Measurements from ENCODE around the gene RBM18.
A peak's percentile ranks its signal among the peaks of the same experiment; 100 is the strongest.

The RBM18 gene

DNA sequence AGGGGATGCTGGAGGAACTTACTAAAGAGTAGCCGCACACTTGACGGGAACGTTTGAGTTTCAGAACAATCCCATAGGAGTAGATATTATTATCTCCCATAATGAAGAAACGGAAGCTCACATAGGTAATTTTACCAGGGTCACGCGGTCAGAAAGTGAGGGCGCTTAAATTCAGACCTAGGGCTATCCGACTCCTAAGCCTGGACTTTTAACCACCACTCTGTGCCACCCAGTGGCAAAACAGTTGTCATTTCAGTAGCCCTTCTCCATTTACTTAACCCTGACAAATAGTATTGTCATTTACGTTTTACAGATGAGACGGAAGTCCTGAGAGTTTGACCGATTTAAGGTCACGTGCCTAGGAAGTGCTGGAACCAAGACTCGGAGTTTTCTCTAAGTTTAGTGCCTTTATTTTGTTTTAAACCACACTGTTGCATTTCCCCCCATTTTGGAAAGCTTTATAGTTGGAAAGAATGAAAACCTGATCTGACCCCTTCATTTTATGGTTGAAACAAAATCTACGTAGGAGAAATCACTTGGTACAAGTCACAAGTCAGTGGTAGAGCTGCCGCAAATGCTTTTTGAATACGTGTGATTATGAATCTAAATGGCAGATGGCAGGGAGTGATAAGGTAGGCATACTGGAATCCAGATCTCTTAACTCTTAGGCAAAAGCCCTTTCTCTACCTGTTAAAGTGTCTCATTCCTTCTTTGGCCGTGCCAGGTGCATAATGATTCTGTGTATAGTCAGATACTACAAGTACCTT, 692 bp upstream of the RBM18 start:
- Histone ChIP-seq H4K8ac (ENCODE audit: low read depth, low read length) (peak overlapping the region; percentile 57), H3K56ac (ENCODE audit: low read length) (peak overlapping the region; percentile 92), H3K79me2 (ENCODE audit: control insufficient read depth, insufficient read depth, low read length) (peaks cover 14% of the 10 kb centered on the region), H3K18ac (ENCODE audit: low read length) (no peak overlapping the region), H2BK15ac (replicated peaks; ENCODE audit: low read depth) (no peak overlapping the region), H3K27ac (ENCODE audit: low read depth, low read length) (no peak overlapping the region), H3K27me3 (ENCODE audit: insufficient read depth, low read length, poor library complexity) (no peaks in the 10 kb centered on the region), H3K23ac (ENCODE audit: low read length) (no peak overlapping the region), H3K4me3 (ENCODE audit: low read length) (peak overlapping the region; percentile 93), H2AK5ac (ENCODE audit: low read length) (no peak overlapping the region), H2BK5ac (ENCODE audit: low read length) (no peak overlapping the region), H3K36me3 (ENCODE audit: control insufficient read depth, insufficient read depth, low read length) (peaks cover 1% of the 10 kb centered on the region), H3K9ac (ENCODE audit: low read length) (peak overlapping the region; percentile 82), H2BK120ac (ENCODE audit: low read depth, low read length) (no peak overlapping the region), H3K4me2 (ENCODE audit: low read length) (peak overlapping the region; percentile 57), H3K4ac (ENCODE audit: low read depth, low read length) (no peak overlapping the region), H3K4me1 (ENCODE audit: control insufficient read depth, low read depth, low read length) (peaks cover 4% of the 10 kb centered on the region), H4K5ac (ENCODE audit: low read length) (peak overlapping the region; percentile 23), H3K79me1 (ENCODE audit: low read length) (peaks cover 14% of the 10 kb centered on the region)
- DNase-seq, result peak; percentile 75
- WGBS (ENCODE audit: extremely low coverage, insufficient coverage, low lambda C conversion rate), result no CpG with 5 or more reads among the region's 17 CpGs

DNA sequence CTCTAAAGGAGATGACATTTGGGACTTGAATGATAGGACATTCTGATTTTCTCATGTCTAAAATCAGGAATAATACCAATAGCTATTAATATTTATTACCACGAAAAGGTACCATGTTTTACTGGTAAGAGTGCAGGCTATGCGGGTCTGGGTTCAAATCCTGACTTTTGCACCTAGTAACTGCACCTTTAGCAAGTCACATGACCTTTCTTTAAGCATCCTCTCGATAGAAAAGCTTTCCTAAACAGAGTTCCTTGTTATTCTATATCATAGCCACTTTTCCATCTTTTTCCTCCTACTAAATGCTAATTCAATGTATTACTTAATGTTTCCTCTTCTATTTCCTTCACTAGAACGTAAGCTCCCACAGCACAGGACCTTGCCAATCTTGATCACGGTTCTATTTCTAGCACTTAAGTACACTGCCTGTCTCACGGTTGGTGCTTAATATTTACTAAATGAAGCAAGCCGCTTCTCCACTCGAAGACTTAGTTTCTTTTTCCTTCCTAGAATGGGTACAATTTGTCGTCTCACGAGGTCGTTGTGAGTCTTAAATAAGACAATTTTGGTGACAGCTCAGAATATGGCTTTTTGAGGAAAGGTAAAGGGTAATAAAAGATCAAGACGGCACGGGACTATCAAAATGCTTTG, 816 bp downstream of the RBM18 start:
- peaks cover 14% of the 10 kb centered on the region for H3K79me1 ChIP-seq (ENCODE audit: low read length)
- H3K4me3 ChIP-seq (ENCODE audit: low read length), result peak overlapping the region; percentile 93
- H2AK5ac ChIP-seq (ENCODE audit: low read length), result no peak overlapping the region
- no peak for DNase-seq
- H3K36me3 ChIP-seq (ENCODE audit: control insufficient read depth, insufficient read depth, low read length), result peaks cover 4% of the 10 kb centered on the region
- H4K5ac ChIP-seq (ENCODE audit: low read length), result no peak overlapping the region
- H3K4me2 ChIP-seq (ENCODE audit: low read length), result peak overlapping the region; percentile 88
- H4K8ac ChIP-seq (ENCODE audit: low read depth, low read length), result no peak overlapping the region
- no peak overlapping the region for H3K4ac ChIP-seq (ENCODE audit: low read depth, low read length)
- H3K23ac ChIP-seq (ENCODE audit: low read length), result no peak overlapping the region
- H3K18ac ChIP-seq (ENCODE audit: low read length), result no peak overlapping the region
- H3K27me3 ChIP-seq (ENCODE audit: insufficient read depth, low read length, poor library complexity), result no peaks in the 10 kb centered on the region
- no peak overlapping the region for H3K27ac ChIP-seq (ENCODE audit: low read depth, low read length)
- peaks cover 14% of the 10 kb centered on the region for H3K79me2 ChIP-seq (ENCODE audit: control insufficient read depth, insufficient read depth, low read length)
- H3K4me1 ChIP-seq (ENCODE audit: control insufficient read depth, low read depth, low read length), result peaks cover 4% of the 10 kb centered on the region
- no CpG with 5 or more reads among the region's 13 CpGs for WGBS (ENCODE audit: extremely low coverage, insufficient coverage, low lambda C conversion rate)
- H3K56ac ChIP-seq (ENCODE audit: low read length), result peak overlapping the region; percentile 92
- H3K9ac ChIP-seq (ENCODE audit: low read length), result peak overlapping the region; percentile 82
- no peak overlapping the region for H2BK120ac ChIP-seq (ENCODE audit: low read depth, low read length)
- H2BK15ac ChIP-seq (replicated peaks; ENCODE audit: low read depth), result no peak overlapping the region
- no peak overlapping the region for H2BK5ac ChIP-seq (ENCODE audit: low read length)

DNA sequence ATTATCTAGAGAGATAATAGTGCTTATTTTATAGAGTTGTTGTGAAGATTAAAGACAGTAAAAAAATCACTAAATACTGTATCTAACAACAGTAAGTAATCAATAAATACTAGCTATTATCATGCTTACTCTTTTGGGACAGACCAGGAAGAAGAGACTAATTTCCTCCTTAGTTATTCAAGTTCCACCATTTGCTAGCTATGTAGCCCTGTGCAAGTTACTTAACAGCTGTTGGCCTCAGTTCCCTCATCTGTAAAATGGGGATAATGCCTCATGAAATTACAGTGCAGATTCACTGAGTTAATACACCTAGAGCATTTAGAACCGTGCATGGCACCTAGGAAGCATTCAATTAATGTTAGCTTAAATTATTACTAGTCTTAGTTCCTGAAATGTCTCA, 2.6 kb downstream of the RBM18 start:
- H3K79me2 ChIP-seq (ENCODE audit: control insufficient read depth, insufficient read depth, low read length), result peaks cover 14% of the 10 kb centered on the region
- peaks cover 4% of the 10 kb centered on the region for H3K36me3 ChIP-seq (ENCODE audit: control insufficient read depth, insufficient read depth, low read length)
- no peak overlapping the region for H3K18ac ChIP-seq (ENCODE audit: low read length)
- H3K27me3 ChIP-seq (ENCODE audit: insufficient read depth, low read length, poor library complexity), result no peaks in the 10 kb centered on the region
- H3K4me3 ChIP-seq (ENCODE audit: low read length), result no peak overlapping the region
- no peak overlapping the region for H3K27ac ChIP-seq (ENCODE audit: low read depth, low read length)
- H3K4me1 ChIP-seq (ENCODE audit: control insufficient read depth, low read depth, low read length), result peaks cover 4% of the 10 kb centered on the region
- H3K23ac ChIP-seq (ENCODE audit: low read length), result no peak overlapping the region
- H3K9ac ChIP-seq (ENCODE audit: low read length), result no peak overlapping the region
- no peak overlapping the region for H2BK120ac ChIP-seq (ENCODE audit: low read depth, low read length)
- no peak overlapping the region for H4K5ac ChIP-seq (ENCODE audit: low read length)
- H2BK5ac ChIP-seq (ENCODE audit: low read length), result no peak overlapping the region
- no peak overlapping the region for H3K56ac ChIP-seq (ENCODE audit: low read length)
- peaks cover 14% of the 10 kb centered on the region for H3K79me1 ChIP-seq (ENCODE audit: low read length)
- H2AK5ac ChIP-seq (ENCODE audit: low read length), result no peak overlapping the region
- no peak overlapping the region for H3K4ac ChIP-seq (ENCODE audit: low read depth, low read length)
- no peak overlapping the region for H2BK15ac ChIP-seq (replicated peaks; ENCODE audit: low read depth)
- H4K8ac ChIP-seq (ENCODE audit: low read depth, low read length), result no peak overlapping the region
- no peak overlapping the region for H3K4me2 ChIP-seq (ENCODE audit: low read length)
- no peak for DNase-seq
- WGBS (ENCODE audit: extremely low coverage, insufficient coverage, low lambda C conversion rate), result no CpG with 5 or more reads among the region's 1 CpG

DNA sequence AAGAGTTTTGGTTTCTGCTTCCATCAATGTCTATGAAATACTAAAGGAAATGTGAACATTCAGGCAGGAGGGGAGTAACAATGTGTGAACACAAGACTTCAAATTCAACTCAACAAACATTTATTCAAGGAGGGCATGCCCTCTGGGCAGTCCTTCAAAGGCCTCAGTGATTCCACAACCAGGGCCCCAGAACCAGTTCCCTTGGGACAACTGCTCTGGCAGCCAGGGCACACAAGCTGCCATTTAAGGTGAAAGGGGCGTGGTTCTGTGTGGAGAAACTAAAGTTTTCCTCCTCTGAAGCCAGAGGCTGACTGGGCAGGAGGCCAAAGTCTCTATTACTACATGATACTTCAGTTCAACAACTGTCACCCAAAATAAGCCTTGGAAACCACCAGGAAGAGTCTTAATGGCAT, 3.2 kb downstream of the RBM18 start:
- Histone ChIP-seq H3K27me3 (ENCODE audit: insufficient read depth, low read length, poor library complexity) (no peaks in the 10 kb centered on the region), H3K27ac (ENCODE audit: low read depth, low read length) (no peak overlapping the region), H2AK5ac (ENCODE audit: low read length) (no peak overlapping the region), H3K56ac (ENCODE audit: low read length) (no peak overlapping the region), H3K9ac (ENCODE audit: low read length) (no peak overlapping the region), H2BK5ac (ENCODE audit: low read length) (no peak overlapping the region), H3K23ac (ENCODE audit: low read length) (no peak overlapping the region), H3K79me2 (ENCODE audit: control insufficient read depth, insufficient read depth, low read length) (peaks cover 14% of the 10 kb centered on the region), H3K4me2 (ENCODE audit: low read length) (no peak overlapping the region), H3K4ac (ENCODE audit: low read depth, low read length) (no peak overlapping the region), H3K4me3 (ENCODE audit: low read length) (no peak overlapping the region), H4K8ac (ENCODE audit: low read depth, low read length) (no peak overlapping the region), H3K4me1 (ENCODE audit: control insufficient read depth, low read depth, low read length) (peaks cover 4% of the 10 kb centered on the region), H4K5ac (ENCODE audit: low read length) (no peak overlapping the region), H2BK15ac (replicated peaks; ENCODE audit: low read depth) (no peak overlapping the region), H2BK120ac (ENCODE audit: low read depth, low read length) (no peak overlapping the region), H3K18ac (ENCODE audit: low read length) (no peak overlapping the region), H3K36me3 (ENCODE audit: control insufficient read depth, insufficient read depth, low read length) (peaks cover 4% of the 10 kb centered on the region), H3K79me1 (ENCODE audit: low read length) (peaks cover 14% of the 10 kb centered on the region)
- no peak for DNase-seq
- WGBS (ENCODE audit: extremely low coverage, insufficient coverage, low lambda C conversion rate), result no CpG with 5 or more reads among the region's 1 CpG

DNA sequence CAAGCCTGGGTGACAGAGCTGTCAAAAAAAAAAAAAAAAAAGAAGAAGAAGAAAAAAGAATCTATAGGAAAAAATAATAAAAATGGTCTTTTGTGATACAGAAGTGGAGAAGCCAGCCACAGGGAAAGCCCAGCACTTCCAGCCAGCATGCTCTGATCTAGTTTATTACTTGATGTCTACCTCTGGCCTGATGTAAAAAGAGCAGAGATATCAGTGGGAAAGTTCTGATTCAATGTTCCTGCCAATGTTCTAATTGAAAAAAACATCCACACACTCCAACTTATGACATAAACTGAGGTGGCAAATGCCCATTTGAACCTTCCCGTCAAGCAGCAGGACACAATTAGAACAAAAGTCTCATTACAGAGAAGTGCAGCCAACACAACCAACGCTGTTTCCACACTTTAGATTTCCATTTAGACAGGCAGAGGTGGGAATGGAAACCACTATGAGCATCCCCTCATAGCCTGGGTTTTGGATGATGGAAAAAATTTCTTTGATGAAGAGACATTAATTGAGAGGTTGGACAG, 5.7 kb downstream of the RBM18 start:
- Histone ChIP-seq H2BK15ac (replicated peaks; ENCODE audit: low read depth) (no peak overlapping the region), H3K79me2 (ENCODE audit: control insufficient read depth, insufficient read depth, low read length) (peaks cover 10% of the 10 kb centered on the region), H3K23ac (ENCODE audit: low read length) (no peak overlapping the region), H3K18ac (ENCODE audit: low read length) (no peak overlapping the region), H3K27ac (ENCODE audit: low read depth, low read length) (no peak overlapping the region), H4K8ac (ENCODE audit: low read depth, low read length) (no peak overlapping the region), H3K4me1 (ENCODE audit: control insufficient read depth, low read depth, low read length) (peaks cover under 1% of the 10 kb centered on the region), H3K79me1 (ENCODE audit: low read length) (peaks cover 7% of the 10 kb centered on the region), H3K4me2 (ENCODE audit: low read length) (no peak overlapping the region), H2BK5ac (ENCODE audit: low read length) (no peak overlapping the region), H2AK5ac (ENCODE audit: low read length) (no peak overlapping the region), H4K5ac (ENCODE audit: low read length) (no peak overlapping the region), H3K56ac (ENCODE audit: low read length) (no peak overlapping the region), H3K36me3 (ENCODE audit: control insufficient read depth, insufficient read depth, low read length) (peaks cover 4% of the 10 kb centered on the region), H3K9ac (ENCODE audit: low read length) (no peak overlapping the region), H3K4ac (ENCODE audit: low read depth, low read length) (no peak overlapping the region), H2BK120ac (ENCODE audit: low read depth, low read length) (no peak overlapping the region), H3K4me3 (ENCODE audit: low read length) (no peak overlapping the region), H3K27me3 (ENCODE audit: insufficient read depth, low read length, poor library complexity) (no peaks in the 10 kb centered on the region)
- no peak for DNase-seq
- WGBS (ENCODE audit: extremely low coverage, insufficient coverage, low lambda C conversion rate), result no CpG with 5 or more reads among the region's 2 CpGs
